Left ventricle myocardium inferior (tissue), 1 donor: ENCODE data around the gene FSTL5. TPM values are rescaled to one million over a fixed set of nuclear protein-coding genes. Genes with fewer than 3 reads are reported as not detected.

Experiments
- DNase-seq: peaks from one replicate; pipeline ENCODE4 v3.0.0-alpha.2; 2020
- H3K27ac ChIP-seq: fragments of 200-600 bp; replicated peaks from 2 replicates; pipeline ENCODE4 v1.8.0; 2021
- H3K27me3 ChIP-seq: fragments of 200-600 bp; 2 replicates; pipeline ENCODE4 v1.8.0; 2021; ENCODE audit warnings: low read depth
- H3K36me3 ChIP-seq: fragments of 200-600 bp; 2 replicates; pipeline ENCODE4 v1.8.0; 2021
- H3K4me1 ChIP-seq: fragments of 200-600 bp; 2 replicates; pipeline ENCODE4 v1.8.0; 2021
- H3K4me3 ChIP-seq: fragments of 200-600 bp; 2 replicates; pipeline ENCODE4 v1.8.0; 2021; ENCODE audit warnings: mild to moderate bottlenecking, moderate library complexity
- H3K9me3 ChIP-seq: fragments of 200-600 bp; replicated peaks from 2 replicates; pipeline ENCODE4 v1.8.0; 2021
- CTCF ChIP-seq: fragments of 200-600 bp; IDR thresholded peaks from 2 replicates; pipeline ENCODE4 v1.8.0; 2021; ENCODE audit warnings: antibody characterized with exemption, mild to moderate bottlenecking, borderline replicate concordance
- intact Hi-C: fragments of 100-400 bp; cut with micrococcal nuclease; formaldehyde crosslinking; loops from one replicate; pipeline ENCODE4 v1.11.0; 2022
- total RNA-seq: library from RNA; stranded (reverse); fragmentation: NEBNext Ultra II Directional; extraction: Animal tissue kit (Norgen Biotek cat#: 25700); gene quantifications from one replicate; pipeline ENCODE4 v1.2.1, GENCODE V29; 2021
- donor health status: DM: no; HTN: yes; CAD: no; lungs with severe emphysema.

FSTL5 gene
- total RNA-seq, 1 donor from 2014 or later: not detected

- H3K4me1 ChIP-seq: no peaks in the 10 kb centered on the region
- intact Hi-C loops: no loop called here
- H3K9me3 ChIP-seq: no peaks in the 10 kb centered on the region
- H3K36me3 ChIP-seq: no peaks in the 10 kb centered on the region
- H3K27me3 ChIP-seq: no peaks in the 10 kb centered on the region
- TF ChIP-seq CTCF: no peak
- H3K27ac ChIP-seq: no peak overlapping the region
- no peak for DNase-seq
- H3K4me3 ChIP-seq: no peak overlapping the region
Observed at GRCh38 chr4:162149644-162150043, 14.2 kb downstream of the FSTL5 start.

- Histone ChIP-seq H3K27ac (no peak overlapping the region), H3K9me3 (no peaks in the 10 kb centered on the region), H3K4me1 (no peaks in the 10 kb centered on the region), H3K27me3 (no peaks in the 10 kb centered on the region), H3K36me3 (no peaks in the 10 kb centered on the region), H3K4me3 (no peak overlapping the region)
- DNase-seq: no peak
- TF ChIP-seq CTCF: no peak
- intact Hi-C loops: no loop called here
Observed at GRCh38 chr4:162140051-162140683, 23.6 kb downstream of the FSTL5 start.

- H3K4me3 ChIP-seq: no peak overlapping the region
- no peaks in the 10 kb centered on the region for H3K9me3 ChIP-seq
- TF ChIP-seq CTCF: no peak
- H3K27me3 ChIP-seq: no peaks in the 10 kb centered on the region
- intact Hi-C loops: no loop called here
- no peak overlapping the region for H3K27ac ChIP-seq
- H3K4me1 ChIP-seq: no peaks in the 10 kb centered on the region
- DNase-seq: no peak
- no peaks in the 10 kb centered on the region for H3K36me3 ChIP-seq
Observed at GRCh38 chr4:162139412-162139811, 24.4 kb downstream of the FSTL5 start.

- Histone ChIP-seq H3K9me3 (no peaks in the 10 kb centered on the region), H3K27me3 (no peaks in the 10 kb centered on the region), H3K4me1 (no peaks in the 10 kb centered on the region), H3K36me3 (no peaks in the 10 kb centered on the region), H3K27ac (no peak overlapping the region), H3K4me3 (no peak overlapping the region)
- DNase-seq: no peak
- intact Hi-C loops: no loop called here
- TF ChIP-seq CTCF: no peak
Observed at GRCh38 chr4:162131256-162131655, 32.5 kb downstream of the FSTL5 start.

GRCh38 chr4:162126729-162127128 lies 37.1 kb downstream of the FSTL5 start:
- Histone ChIP-seq H3K36me3 (no peaks in the 10 kb centered on the region), H3K9me3 (no peaks in the 10 kb centered on the region), H3K27ac (no peak overlapping the region), H3K4me1 (no peaks in the 10 kb centered on the region), H3K27me3 (no peaks in the 10 kb centered on the region), H3K4me3 (no peak overlapping the region)
- intact Hi-C loops: no loop called here
- TF ChIP-seq CTCF: no peak
- DNase-seq: no peak
